DND-41 (cell line): Measurements from ENCODE around the gene VWA3B.

ENCODE experiments used
- ATAC-seq: fragments of 200-7000 bp; cut with Tn5 transposase; 3 replicates; pipeline ENCODE4 v1.9.1; 2021; ENCODE audit warnings: low read depth; ENCODE audit not compliant: insufficient read depth
- DNase-seq: peaks from one replicate; pipeline ENCODE4 v3.0.0-alpha.2; 2020
- H2AFZ ChIP-seq: 2 replicates; pipeline ENCODE4 v1.6.0; 2012; ENCODE audit warnings: low read depth, low read length
- H3K27ac ChIP-seq: 2 replicates; pipeline ENCODE4 v1.5.1; 2012; ENCODE audit warnings: low read length, inconsistent platforms
- H3K27me3 ChIP-seq: fragments of 200-600 bp; sonication (generic); 2 replicates; pipeline ENCODE4 v1.6.0; 2012; ENCODE audit warnings: low read length, mild to moderate bottlenecking, inconsistent platforms; ENCODE audit not compliant: insufficient read depth, poor library complexity
- H3K36me3 ChIP-seq: 2 replicates; pipeline ENCODE4 v1.5.1; 2012; ENCODE audit warnings: low read length, inconsistent platforms; ENCODE audit not compliant: insufficient read depth
- H3K4me1 ChIP-seq: 2 replicates; pipeline ENCODE4 v1.5.1; 2012; ENCODE audit warnings: mild to moderate bottlenecking, low read length; ENCODE audit not compliant: insufficient read depth
- H3K4me2 ChIP-seq: 2 replicates; pipeline ENCODE4 v1.6.0; 2012; ENCODE audit warnings: mild to moderate bottlenecking, moderate library complexity, low read length, inconsistent platforms; ENCODE audit not compliant: insufficient read depth
- H3K4me3 ChIP-seq, 2 experiments: fragments of 200-600 bp in 1 of 2; shearing (Covaris generic) in 1 of 2; 2 replicates each; pipeline ENCODE4 v1.5.1; 2012 to 2016; ENCODE audit warnings: inconsistent platforms in 2 of 2, low read length in 2 of 2, mild to moderate bottlenecking in 2 of 2, low read depth in 1 of 2, moderate library complexity in 1 of 2
- H3K79me2 ChIP-seq: 2 replicates; pipeline ENCODE4 v1.6.0; 2012; ENCODE audit warnings: low read length, inconsistent platforms; ENCODE audit not compliant: insufficient read depth
- H3K9ac ChIP-seq: 2 replicates; pipeline ENCODE4 v1.6.0; 2012; ENCODE audit warnings: low read depth, mild to moderate bottlenecking, inconsistent platforms, low read length, moderate library complexity
- H3K9me3 ChIP-seq: 2 replicates; pipeline ENCODE4 v1.5.1; 2012; ENCODE audit warnings: low read length, moderate library complexity, mild to moderate bottlenecking, inconsistent platforms; ENCODE audit not compliant: insufficient read depth, severe bottlenecking
- H4K20me1 ChIP-seq: 2 replicates; pipeline ENCODE4 v1.6.0; 2012; ENCODE audit warnings: low read length; ENCODE audit not compliant: insufficient read depth
- CTCF ChIP-seq: IDR thresholded peaks from 2 replicates; pipeline ENCODE4 v1.5.1; 2012; ENCODE audit warnings: borderline replicate concordance, low read length, moderate library complexity, mild to moderate bottlenecking; ENCODE audit not compliant: poor library complexity, severe bottlenecking; ENCODE audit errors: extremely low read depth
- EZH2 ChIP-seq: IDR thresholded peaks from 3 replicates; pipeline ENCODE4 v1.6.1; 2012; ENCODE audit warnings: borderline replicate concordance, low read depth, mild to moderate bottlenecking, moderate library complexity, low read length, inconsistent platforms; ENCODE audit not compliant: severe bottlenecking

Gene VWA3B

GRCh38 chr2:98123286-98123685 lies 36.3 kb downstream of the VWA3B start:
- Histone ChIP-seq H3K4me2 (no peak overlapping the region), H3K4me1 (peaks cover 3% of the 10 kb centered on the region; the same call in 1 of the 2 replicates), H4K20me1 (no peaks in the 10 kb centered on the region), H3K79me2 (no peaks in the 10 kb centered on the region), H3K9ac (no peak overlapping the region), H3K27ac (no peak overlapping the region), H3K27me3 (peaks cover 7% of the 10 kb centered on the region), H3K36me3 (no peaks in the 10 kb centered on the region), H3K9me3 (no peaks in the 10 kb centered on the region), H3K4me3 (no peak overlapping the region), H2AFZ (no peak overlapping the region; the same call in 1 of the 2 replicates)
- peak; percentile 20 for DNase-seq
- TF ChIP-seq EZH2 (no peak), CTCF (no peak)
- peak; percentile 80 for ATAC-seq

- DNase-seq, result no peak
- no peaks in the 10 kb centered on the region for H3K9me3 ChIP-seq
- no peak overlapping the region for H3K4me3 ChIP-seq
- peaks cover 14% of the 10 kb centered on the region for H3K27me3 ChIP-seq
- ATAC-seq, result no peak
- H2AFZ ChIP-seq, result no peak overlapping the region
- H3K79me2 ChIP-seq, result no peaks in the 10 kb centered on the region
- H3K36me3 ChIP-seq, result no peaks in the 10 kb centered on the region
- H4K20me1 ChIP-seq, result no peaks in the 10 kb centered on the region
- no peak overlapping the region for H3K9ac ChIP-seq
- TF ChIP-seq CTCF (no peak), EZH2 (no peak)
- H3K27ac ChIP-seq, result no peak overlapping the region
- no peak overlapping the region for H3K4me2 ChIP-seq
- H3K4me1 ChIP-seq, result peaks cover 3% of the 10 kb centered on the region; the same call in 1 of the 2 replicates
These were observed 39.1 kb downstream of the VWA3B start for GRCh38 chr2:98126061-98126460.

- H3K4me1 ChIP-seq, result peaks cover 3% of the 10 kb centered on the region; the same call in 1 of the 2 replicates
- no peaks in the 10 kb centered on the region for H3K9me3 ChIP-seq
- no peaks in the 10 kb centered on the region for H4K20me1 ChIP-seq
- H3K4me3 ChIP-seq, result no peak overlapping the region
- TF ChIP-seq CTCF (no peak), EZH2 (no peak)
- peaks cover 14% of the 10 kb centered on the region for H3K27me3 ChIP-seq
- H3K4me2 ChIP-seq, result no peak overlapping the region
- H2AFZ ChIP-seq, result no peak overlapping the region
- DNase-seq (no peak), ATAC-seq (no peak)
- no peaks in the 10 kb centered on the region for H3K36me3 ChIP-seq
- H3K79me2 ChIP-seq, result no peaks in the 10 kb centered on the region
- no peak overlapping the region for H3K27ac ChIP-seq
- no peak overlapping the region for H3K9ac ChIP-seq
These were observed 40.4 kb downstream of the VWA3B start for GRCh38 chr2:98127229-98127989.
